ENCODE results near the gene THTPA. TPM values are rescaled to one million over a fixed set of nuclear protein-coding genes. Genes with fewer than 3 reads are reported as not detected.
"Not testable (repeated sequence)": the region's sequence is repeated elsewhere in the genome, so short reads cannot be mapped to it uniquely, and the experiment has no call there.

Gene THTPA
- polyA plus RNA-seq, 3 donors = 15.3 to 18.2 (median 17.0) TPM

GRCh38 chr14:23609001-23609400, 52.9 kb downstream of the THTPA start:
- Mint-ChIP-seq H3K4me1 (peaks cover 7% of the 10 kb centered on the region), H3K27ac (no peak overlapping the region), H3K9me3 (peaks cover 0 to 6% (median 0%) of the 10 kb centered on the region in 7 donors), H3K36me3 (no peaks in the 10 kb centered on the region), H3K27me3 (ENCODE audit: low read depth in 3 of 3) (peaks cover 2 to 3% (median 2%) of the 10 kb centered on the region in 3 donors), H3K4me3 (no peak overlapping the region)
- Histone ChIP-seq H3K9me3 (replicated peaks in 1 of 2; ENCODE audit: control insufficient read depth in 1 of 2, insufficient read depth in 1 of 2, low read length in 2 of 2) (no peaks in the 10 kb centered on the region), H2AFZ (ENCODE audit: insufficient read depth, low read depth, low read length, poor library complexity, severe bottlenecking) (no peak overlapping the region), H3K4me2 (replicated peaks; ENCODE audit: extremely low read depth, low read length, poor library complexity, severe bottlenecking) (no peak overlapping the region), H3K9ac (ENCODE audit: insufficient read depth, low read length, poor library complexity, severe bottlenecking) (no peak overlapping the region), H3K4me3 (replicated peaks in 1 of 3; ENCODE audit: low read depth in 2 of 3, low read length in 3 of 3) (no peak overlapping the region), H3K27ac (ENCODE audit: low read depth in 1 of 2, low read length in 2 of 2) (no peak overlapping the region), H3K79me2 (ENCODE audit: insufficient read depth, low read length) (no peaks in the 10 kb centered on the region), H3K27me3 (ENCODE audit: control insufficient read depth in 2 of 2, insufficient read depth in 2 of 2, low read length in 2 of 2) (no peaks in the 10 kb centered on the region), H3K4me1 (ENCODE audit: control insufficient read depth in 1 of 2, insufficient read depth in 2 of 2, low read length in 2 of 2) (no peaks in the 10 kb centered on the region), H4K20me1 (ENCODE audit: insufficient read depth, low read length) (no peaks in the 10 kb centered on the region), H3K36me3 (replicated peaks in 1 of 2; ENCODE audit: control insufficient read depth in 1 of 2, insufficient read depth in 2 of 2, low read length in 2 of 2) (no peaks in the 10 kb centered on the region)
- 94% methylated on average over 2 of the region's 3 CpGs for WGBS (ENCODE audit: insufficient coverage)
- no peak for TF ChIP-seq CTCF (IDR thresholded peaks at IDR 0.05)
- DNase-seq = no peak
- intact Hi-C loops (cut with micrococcal nuclease) = no loop called here

GRCh38 chr14:23609411-23610089, 53.5 kb downstream of the THTPA start:
- H3K4me1 Mint-ChIP-seq; H3K9me3 Mint-ChIP-seq; intact Hi-C loops (cut with micrococcal nuclease); H3K27me3 ChIP-seq (ENCODE audit: control insufficient read depth in 2 of 2, insufficient read depth in 2 of 2, low read length in 2 of 2); H3K27me3 Mint-ChIP-seq (ENCODE audit: low read depth in 3 of 3); H3K79me2 ChIP-seq (ENCODE audit: insufficient read depth, low read length); DNase-seq; H3K36me3 ChIP-seq (replicated peaks in 1 of 2; ENCODE audit: control insufficient read depth in 1 of 2, insufficient read depth in 2 of 2, low read length in 2 of 2); H4K20me1 ChIP-seq (ENCODE audit: insufficient read depth, low read length); H3K4me2 ChIP-seq (replicated peaks; ENCODE audit: extremely low read depth, low read length, poor library complexity, severe bottlenecking); H3K4me3 Mint-ChIP-seq; H3K36me3 Mint-ChIP-seq; H3K27ac ChIP-seq (ENCODE audit: low read depth in 1 of 2, low read length in 2 of 2); H3K4me1 ChIP-seq (ENCODE audit: control insufficient read depth in 1 of 2, insufficient read depth in 2 of 2, low read length in 2 of 2); H3K9ac ChIP-seq (ENCODE audit: insufficient read depth, low read length, poor library complexity, severe bottlenecking); H2AFZ ChIP-seq (ENCODE audit: insufficient read depth, low read depth, low read length, poor library complexity, severe bottlenecking); H3K4me3 ChIP-seq (replicated peaks in 1 of 3; ENCODE audit: low read depth in 2 of 3, low read length in 3 of 3); H3K27ac Mint-ChIP-seq; H3K9me3 ChIP-seq (replicated peaks in 1 of 2; ENCODE audit: control insufficient read depth in 1 of 2, insufficient read depth in 1 of 2, low read length in 2 of 2): not testable (repeated sequence)
- no CpG with 5 or more reads among the region's 7 CpGs for WGBS (ENCODE audit: insufficient coverage)

Other genes with a start within 250 kb of the THTPA start
- 10 to 100 TPM in 1 of 3 donors, 1 to 10 TPM in 1, under 1 TPM in 1; 0.90 to 23.7 (median 1.4) TPM for gene BCL2L2, start 249.4 kb upstream of the THTPA start, polyA plus RNA-seq
- 100 to 1,000 TPM in 1 of 3 donors, 10 to 100 TPM in 2; 54.4 to 356 (median 64.6) TPM for gene PABPN1, start 234.8 kb upstream of the THTPA start, polyA plus RNA-seq
- gene SLC22A17, start 203.4 kb upstream of the THTPA start, polyA plus RNA-seq = not detected
- gene EFS, start 191.1 kb upstream of the THTPA start, polyA plus RNA-seq = not detected
- not detected for gene IL25, start 183.5 kb upstream of the THTPA start, polyA plus RNA-seq
- gene CMTM5, start 179.2 kb upstream of the THTPA start, polyA plus RNA-seq = 1 to 10 TPM in 1 of 3 donors, under 1 TPM in 1, not detected in 1; 0.93 to 1.1 TPM
- gene MYH6, start 148.0 kb upstream of the THTPA start, polyA plus RNA-seq = not detected
- not detected for gene MYH7, start 120.6 kb upstream of the THTPA start, polyA plus RNA-seq
- 10 to 100 TPM; 22.7 to 44.5 (median 26.8) TPM for gene NGDN, start 86.6 kb upstream of the THTPA start, polyA plus RNA-seq
- gene ZFHX2, start 4.5 kb upstream of the THTPA start, polyA plus RNA-seq = under 1 TPM in 2 of 3 donors, not detected in 1; 0.01 to 0.07 TPM
- 100 to 1,000 TPM in 1 of 3 donors, 10 to 100 TPM in 2; 32.2 to 437 (median 37.0) TPM for gene AP1G2, start 11.5 kb downstream of the THTPA start, polyA plus RNA-seq
- gene JPH4, start 22.5 kb downstream of the THTPA start, polyA plus RNA-seq = 1 to 10 TPM; 2.2 to 4.1 (median 3.7) TPM
- not detected for gene DHRS2, start 80.1 kb downstream of the THTPA start, polyA plus RNA-seq